ENCODE results near the gene KCNIP4. TPM values are rescaled to one million over a fixed set of nuclear protein-coding genes. Genes with fewer than 3 reads are reported as not detected.

KCNIP4 gene
- total RNA-seq, 4 donors from 2014 or later, result 2.5 TPM; not detected in 2

DNA sequence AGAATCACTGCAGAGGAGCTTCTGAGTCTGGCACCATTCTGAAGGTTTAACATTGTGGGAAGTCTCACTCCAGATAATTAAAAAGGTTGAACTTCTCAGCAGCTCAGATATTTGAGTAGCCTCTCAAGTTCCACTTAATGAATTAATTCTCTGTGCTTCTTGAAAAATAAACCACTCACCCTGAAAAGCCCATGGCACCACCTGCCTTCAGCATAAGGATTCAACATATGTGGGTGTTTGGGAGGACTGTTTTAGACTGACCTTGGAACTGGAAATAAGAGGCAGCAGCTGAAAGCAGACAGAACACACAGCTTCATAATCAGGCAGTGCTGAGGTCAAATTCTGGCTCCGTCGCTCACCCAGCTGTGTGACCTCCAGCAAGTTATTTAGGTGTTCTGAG, 100.6 kb downstream of the KCNIP4 start:
- Histone ChIP-seq H3K9me3 (no peaks in the 10 kb centered on the region), H3K4me3 (no peak overlapping the region), H3K27ac (no peak overlapping the region), H3K27me3 (no peaks in the 10 kb centered on the region), H3K4me1 (no peaks in the 10 kb centered on the region), H3K36me3 (no peaks in the 10 kb centered on the region)
- TF ChIP-seq POLR2A (IDR thresholded peaks at IDR 0.05), result no peak
- no peak for TF ChIP-seq POLR2AphosphoS5 (IDR thresholded peaks at IDR 0.05)
- TF ChIP-seq, protein P1, sequence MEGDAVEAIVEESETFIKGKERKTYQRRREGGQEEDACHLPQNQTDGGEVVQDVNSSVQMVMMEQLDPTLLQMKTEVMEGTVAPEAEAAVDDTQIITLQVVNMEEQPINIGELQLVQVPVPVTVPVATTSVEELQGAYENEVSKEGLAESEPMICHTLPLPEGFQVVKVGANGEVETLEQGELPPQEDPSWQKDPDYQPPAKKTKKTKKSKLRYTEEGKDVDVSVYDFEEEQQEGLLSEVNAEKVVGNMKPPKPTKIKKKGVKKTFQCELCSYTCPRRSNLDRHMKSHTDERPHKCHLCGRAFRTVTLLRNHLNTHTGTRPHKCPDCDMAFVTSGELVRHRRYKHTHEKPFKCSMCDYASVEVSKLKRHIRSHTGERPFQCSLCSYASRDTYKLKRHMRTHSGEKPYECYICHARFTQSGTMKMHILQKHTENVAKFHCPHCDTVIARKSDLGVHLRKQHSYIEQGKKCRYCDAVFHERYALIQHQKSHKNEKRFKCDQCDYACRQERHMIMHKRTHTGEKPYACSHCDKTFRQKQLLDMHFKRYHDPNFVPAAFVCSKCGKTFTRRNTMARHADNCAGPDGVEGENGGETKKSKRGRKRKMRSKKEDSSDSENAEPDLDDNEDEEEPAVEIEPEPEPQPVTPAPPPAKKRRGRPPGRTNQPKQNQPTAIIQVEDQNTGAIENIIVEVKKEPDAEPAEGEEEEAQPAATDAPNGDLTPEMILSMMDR (IDR thresholded peaks at IDR 0.05), result no peak
- no peak for TF ChIP-seq EP300 (IDR thresholded peaks at IDR 0.05; ENCODE audit: low read depth)
- no peak for DNase-seq
- intact Hi-C loops (cut with DNase I; ENCODE audit: low total_unique reads), result no loop called here
- 80% methylated on average over 2 of the region's 2 CpGs; no CpG with 5 or more reads in 1 of the 2 donors for WGBS, 2 donors (ENCODE audit: low coverage in 1 of 2)
- in situ Hi-C loops (cut with MboI; ENCODE audit: low pct_ligation_motif_present in 1 of 4, low pct_unique_long_range_greater_than_20kb in 1 of 4, low sequenced_read_pairs in 3 of 4), result no loop called here

DNA sequence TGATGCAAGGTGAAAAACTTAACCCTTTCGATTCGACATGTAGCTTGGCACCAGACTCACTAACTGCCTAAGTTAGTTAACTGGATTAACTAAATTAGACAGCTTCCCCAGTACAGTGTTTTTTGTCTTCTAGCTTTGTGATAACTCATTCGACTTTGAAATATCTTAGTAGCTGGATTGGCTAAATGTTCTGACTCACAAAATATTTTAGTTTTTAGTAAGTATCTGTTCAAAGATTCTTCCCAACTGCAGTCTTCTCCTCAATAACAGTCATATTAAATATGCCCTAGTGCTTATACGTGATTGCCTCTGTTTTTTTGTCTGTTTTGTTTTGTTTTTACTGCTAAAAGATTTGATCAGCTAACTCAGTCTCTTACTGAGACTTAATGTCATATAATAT, 102.9 kb downstream of the KCNIP4 start:
- DNase-seq, result no peak
- H3K4me1 ChIP-seq, result no peaks in the 10 kb centered on the region
- H3K36me3 ChIP-seq, result no peaks in the 10 kb centered on the region
- no peak overlapping the region for H3K27ac ChIP-seq
- in situ Hi-C loops (cut with MboI; ENCODE audit: low pct_ligation_motif_present in 1 of 4, low pct_unique_long_range_greater_than_20kb in 1 of 4, low sequenced_read_pairs in 3 of 4), result no loop called here
- intact Hi-C loops (cut with DNase I; ENCODE audit: low total_unique reads), result no loop called here
- WGBS, 2 donors (ENCODE audit: low coverage in 1 of 2), result 65 to 73% methylated on average over 4 of the region's 4 CpGs
- H3K4me3 ChIP-seq, result no peak overlapping the region
- no peak for TF ChIP-seq EP300 (IDR thresholded peaks at IDR 0.05; ENCODE audit: low read depth)
- TF ChIP-seq, protein P1 (IDR thresholded peaks at IDR 0.05), result no peak
- no peak for TF ChIP-seq POLR2AphosphoS5 (IDR thresholded peaks at IDR 0.05)
- TF ChIP-seq POLR2A (IDR thresholded peaks at IDR 0.05), result no peak
- H3K9me3 ChIP-seq, result no peaks in the 10 kb centered on the region
- no peaks in the 10 kb centered on the region for H3K27me3 ChIP-seq

DNA sequence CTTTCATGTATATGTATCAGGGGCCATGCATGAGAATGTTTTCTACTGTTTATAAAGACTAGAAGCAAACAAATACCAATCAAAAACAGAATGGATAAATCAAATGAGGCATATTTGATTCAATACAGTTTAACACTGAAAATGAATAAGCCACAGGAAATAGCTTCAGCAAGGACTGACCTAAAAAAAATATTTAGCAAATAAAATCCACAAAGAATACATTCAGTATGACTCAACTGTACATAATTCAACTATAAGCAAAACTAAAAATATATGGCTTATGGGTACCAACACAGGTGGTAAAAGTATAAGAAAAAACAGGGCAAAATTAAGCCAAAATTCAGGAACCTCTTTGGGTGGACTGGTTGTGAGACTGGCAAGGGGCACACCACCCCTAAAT, 112.9 kb downstream of the KCNIP4 start:
- H3K4me3 ChIP-seq, result no peak overlapping the region
- no peaks in the 10 kb centered on the region for H3K9me3 ChIP-seq
- H3K4me1 ChIP-seq, result no peaks in the 10 kb centered on the region
- TF ChIP-seq EP300 (IDR thresholded peaks at IDR 0.05; ENCODE audit: low read depth) (no peak), POLR2A (IDR thresholded peaks at IDR 0.05) (no peak), POLR2AphosphoS5 (IDR thresholded peaks at IDR 0.05) (no peak)
- TF ChIP-seq, protein P1 (IDR thresholded peaks at IDR 0.05), result no peak
- H3K27ac ChIP-seq, result no peak overlapping the region
- no peak for DNase-seq
- no peaks in the 10 kb centered on the region for H3K27me3 ChIP-seq
- in situ Hi-C loops (cut with MboI; ENCODE audit: low pct_ligation_motif_present in 1 of 4, low pct_unique_long_range_greater_than_20kb in 1 of 4, low sequenced_read_pairs in 3 of 4) (no loop called here), intact Hi-C loops (cut with DNase I; ENCODE audit: low total_unique reads) (no loop called here)
- H3K36me3 ChIP-seq, result no peaks in the 10 kb centered on the region

DNA sequence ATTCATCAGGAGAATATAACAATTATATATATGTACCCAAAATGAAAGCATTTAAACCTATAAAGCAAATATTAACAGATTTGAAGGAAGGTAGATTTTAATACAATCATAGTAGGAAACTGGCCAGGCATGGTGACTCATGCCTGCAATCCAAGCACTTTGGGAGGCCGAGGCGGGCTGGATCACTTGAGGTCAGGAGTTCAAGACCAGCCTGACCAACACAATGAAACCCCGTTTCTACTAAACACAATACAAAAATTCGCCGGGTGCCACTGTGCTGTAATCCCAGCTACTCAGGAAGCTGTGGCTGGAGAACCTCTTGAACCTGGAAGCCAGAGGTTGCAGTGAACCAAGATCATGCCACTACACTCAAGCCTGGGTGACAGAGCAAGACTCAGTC, 118.3 kb downstream of the KCNIP4 start:
- Histone ChIP-seq H3K27me3 (no peaks in the 10 kb centered on the region), H3K9me3 (no peaks in the 10 kb centered on the region), H3K36me3 (no peaks in the 10 kb centered on the region), H3K4me1 (no peaks in the 10 kb centered on the region), H3K27ac (no peak overlapping the region), H3K4me3 (no peak overlapping the region)
- WGBS, 2 donors (ENCODE audit: low coverage in 1 of 2), result 81% methylated on average over 5 of the region's 5 CpGs
- intact Hi-C loops (cut with DNase I; ENCODE audit: low total_unique reads), result no loop called here
- DNase-seq, result no peak
- in situ Hi-C loops (cut with MboI; ENCODE audit: low pct_ligation_motif_present in 1 of 4, low pct_unique_long_range_greater_than_20kb in 1 of 4, low sequenced_read_pairs in 3 of 4), result no loop called here
- TF ChIP-seq POLR2A (IDR thresholded peaks at IDR 0.05) (no peak), POLR2AphosphoS5 (IDR thresholded peaks at IDR 0.05) (no peak), EP300 (IDR thresholded peaks at IDR 0.05; ENCODE audit: low read depth) (no peak)
- TF ChIP-seq, protein P1 (IDR thresholded peaks at IDR 0.05), result no peak

All from transverse colon (tissue), 4 donors.